Stimulated activated CD8-positive, alpha-beta memory T cell treated with anti-CD3 and anti-CD28 coated beads, Interleukin-4, amount 100 ng/mL, for 24 hours (primary cell): Measurements from ENCODE around the gene SYT2.
"Not testable (repeated sequence)": the region's sequence is repeated elsewhere in the genome, so short reads cannot be mapped to it uniquely, and the experiment has no call there.

Source experiments
- DNase-seq: peaks from one replicate; pipeline ENCODE4 v3.0.0-alpha.2; 2020; ENCODE audit warnings: low read depth

The SYT2 gene

GRCh38 chr1:202590975-202591411 is 119.3 kb downstream of the SYT2 start:
- no peak for DNase-seq

- no peak for DNase-seq
These were observed 120.1 kb downstream of the SYT2 start for GRCh38 chr1:202590126-202590525.

DNA sequence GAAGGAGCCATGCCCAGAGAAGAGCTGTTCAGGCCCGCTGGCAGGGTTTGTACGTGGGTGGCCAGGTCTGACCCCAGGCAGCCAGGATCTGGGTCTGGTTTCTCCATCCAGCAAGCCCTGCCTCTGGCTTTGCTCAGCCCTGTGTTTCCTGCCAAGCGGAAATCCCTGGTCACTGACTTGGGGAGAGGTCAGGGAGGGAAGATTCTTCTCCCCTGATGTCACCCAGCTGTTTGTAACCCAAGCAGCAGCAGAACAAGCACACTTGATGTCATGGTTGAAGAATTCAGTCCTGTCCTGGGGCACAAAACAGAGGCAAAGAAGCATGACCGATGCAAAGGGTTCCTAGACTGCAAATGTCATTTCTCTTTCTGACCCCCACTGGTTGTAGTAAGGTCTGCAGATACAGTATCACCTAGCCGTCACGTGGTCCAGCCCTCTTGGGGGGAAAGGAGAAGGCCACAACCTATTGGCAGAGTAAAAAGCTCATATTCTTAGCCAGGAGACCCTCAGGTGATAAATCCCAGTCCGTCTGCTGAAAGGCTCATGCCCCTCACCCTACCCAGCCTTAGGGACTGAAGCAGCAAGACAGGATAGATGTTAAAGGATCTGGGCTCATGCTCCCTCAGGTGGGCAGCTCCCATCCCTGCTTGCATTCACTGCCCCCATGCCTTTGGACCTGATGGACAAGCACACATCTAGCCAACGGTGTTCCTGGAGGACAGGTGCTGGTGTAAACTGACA is 120.9 kb downstream of the SYT2 start:
- no peak for DNase-seq

- no peak for DNase-seq
These were observed 121.6 kb downstream of the SYT2 start for GRCh38 chr1:202588503-202589189.

- no peak for DNase-seq
These were observed 122.3 kb downstream of the SYT2 start for GRCh38 chr1:202587859-202588485.

DNA sequence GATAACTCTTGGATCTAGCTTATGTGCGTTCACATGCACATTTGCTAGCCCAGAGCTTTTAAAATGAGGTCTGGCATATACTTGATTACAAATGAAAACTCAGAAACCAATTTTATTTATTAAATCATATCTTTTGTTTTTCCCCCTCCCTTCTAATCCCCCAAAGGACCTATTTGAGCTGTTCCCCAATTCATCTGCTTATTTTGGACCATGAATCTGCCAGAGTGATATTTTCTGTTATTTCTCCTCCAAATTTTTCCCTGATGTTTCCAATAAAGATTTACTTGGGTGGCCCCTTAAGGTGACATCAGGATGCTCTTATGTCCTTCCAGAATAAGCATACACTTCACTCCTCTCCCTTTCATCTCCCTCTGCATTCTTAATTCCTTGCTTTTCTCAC is 123.4 kb downstream of the SYT2 start:
- no peak for DNase-seq

DNA sequence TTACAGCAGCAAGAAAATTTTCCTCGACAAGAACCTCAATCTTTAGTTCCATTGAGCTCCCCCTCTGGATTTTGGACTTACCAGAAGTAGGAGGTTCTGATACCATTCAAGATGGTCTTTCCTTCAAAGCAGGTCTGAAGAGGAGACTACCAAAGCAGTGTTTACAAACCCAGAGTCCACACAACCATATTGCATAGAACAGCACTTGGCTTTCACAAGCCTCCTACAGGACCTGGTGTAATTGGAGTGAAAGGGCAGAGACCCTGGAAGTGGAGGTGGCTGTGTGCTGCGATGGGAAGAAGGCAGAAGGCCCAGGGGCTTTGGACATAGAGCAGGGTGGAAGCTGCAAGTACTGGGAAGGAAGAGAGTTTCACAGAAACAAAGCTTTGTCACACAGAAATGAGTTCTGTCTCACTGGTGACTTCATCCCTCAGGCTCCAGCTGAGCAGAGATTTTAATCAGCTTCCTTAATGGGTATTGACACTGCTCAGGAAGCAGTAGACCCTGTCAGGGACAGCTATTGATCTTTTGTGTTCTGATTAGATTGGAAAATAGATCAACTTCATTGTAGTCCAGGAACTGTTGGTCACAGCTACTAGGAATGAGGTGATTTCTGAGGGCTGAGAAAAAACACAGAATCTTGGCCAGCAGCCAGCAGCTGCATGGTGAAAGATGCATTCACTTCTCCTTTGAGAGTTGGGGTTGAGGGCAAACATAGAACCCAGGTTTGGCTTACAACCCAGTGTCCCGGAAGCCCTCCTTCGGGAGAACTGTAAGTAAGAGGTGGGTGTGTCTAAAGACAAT is 124.0 kb downstream of the SYT2 start:
- no peak for DNase-seq

DNA sequence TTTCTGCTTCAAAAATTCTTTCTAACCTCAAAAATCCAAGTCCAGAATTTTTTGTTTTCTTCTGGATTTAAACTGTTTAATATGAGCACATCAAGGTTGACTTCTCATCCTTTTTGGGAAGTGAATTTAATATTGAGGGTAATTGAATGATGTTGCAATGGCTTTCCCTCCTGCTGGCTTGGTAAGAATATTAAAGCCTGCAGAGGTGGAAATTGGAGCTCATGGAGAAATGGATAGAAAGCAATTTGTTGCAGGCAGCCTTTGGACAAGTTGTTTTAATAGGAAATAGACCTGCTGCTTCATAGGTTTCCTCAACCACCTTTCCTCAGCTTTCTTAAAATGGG is 124.7 kb downstream of the SYT2 start:
- DNase-seq, result no peak

DNA sequence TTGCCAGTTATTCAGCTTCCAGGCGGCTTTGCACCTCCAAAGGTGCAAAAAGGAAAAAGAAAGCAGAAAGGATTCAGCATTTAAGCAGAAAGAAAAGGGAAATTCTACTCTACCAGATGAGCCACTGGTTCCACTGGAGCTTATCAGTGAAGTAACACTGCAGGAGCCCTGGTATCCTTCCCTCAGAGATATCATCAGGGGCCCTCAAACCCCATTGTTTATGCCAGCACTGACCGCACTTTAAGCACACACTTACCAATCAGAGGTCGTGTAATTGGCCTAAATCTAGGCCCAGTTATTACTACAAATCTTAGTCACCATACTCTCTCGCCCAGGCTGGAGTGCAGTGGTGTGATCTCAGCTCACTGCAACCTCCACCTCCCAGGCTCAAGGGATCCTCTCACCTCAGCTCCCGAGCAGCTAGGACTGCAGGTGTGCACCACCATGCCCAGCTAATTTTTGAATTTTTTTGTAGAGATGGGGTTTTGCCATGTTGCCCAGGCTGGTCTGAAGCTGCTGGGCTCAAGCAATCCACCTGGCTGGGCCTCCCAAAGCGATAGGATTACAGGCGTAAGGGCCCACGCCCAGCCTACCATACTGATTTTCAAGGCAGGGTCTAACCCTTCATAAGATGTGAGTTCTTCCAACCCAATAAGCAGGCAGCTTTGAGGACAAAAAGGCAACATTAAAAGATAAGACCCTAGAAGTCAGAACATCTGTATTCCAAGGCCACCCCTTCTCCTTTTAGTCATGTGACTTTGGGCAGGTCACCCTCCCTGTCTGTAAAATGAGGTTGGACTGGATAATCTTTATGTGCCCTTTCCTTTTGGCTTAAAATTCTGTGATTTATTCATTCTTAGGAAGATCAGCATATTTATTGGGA is 125.3 kb downstream of the SYT2 start:
- no peak for DNase-seq

DNA sequence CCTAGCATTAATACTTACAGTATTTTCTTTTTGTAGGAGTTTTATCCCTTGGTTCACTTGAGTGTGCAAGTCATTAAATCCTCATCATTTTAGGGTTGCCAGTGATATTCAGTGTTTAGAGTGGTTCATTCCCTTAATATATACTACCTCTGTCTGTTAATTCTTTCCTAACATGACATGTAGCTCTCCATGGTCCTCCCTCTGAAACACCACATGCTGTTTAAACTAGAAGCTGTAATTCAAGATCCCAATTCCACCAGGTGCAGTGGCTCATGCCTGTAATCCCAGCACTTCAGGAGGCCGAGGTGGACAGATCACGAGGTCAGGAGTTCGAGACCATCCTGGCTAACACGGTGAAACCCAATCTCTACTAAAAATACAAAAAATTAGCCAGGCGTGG is 127.9 kb downstream of the SYT2 start:
- not testable (repeated sequence) for DNase-seq

- no peak for DNase-seq
These were observed 129.6 kb downstream of the SYT2 start for GRCh38 chr1:202580619-202581018.

GRCh38 chr1:202579806-202580205 is 130.4 kb downstream of the SYT2 start:
- DNase-seq, result no peak

- DNase-seq, result no peak
These were observed 131.7 kb downstream of the SYT2 start for GRCh38 chr1:202578565-202578964.

DNA sequence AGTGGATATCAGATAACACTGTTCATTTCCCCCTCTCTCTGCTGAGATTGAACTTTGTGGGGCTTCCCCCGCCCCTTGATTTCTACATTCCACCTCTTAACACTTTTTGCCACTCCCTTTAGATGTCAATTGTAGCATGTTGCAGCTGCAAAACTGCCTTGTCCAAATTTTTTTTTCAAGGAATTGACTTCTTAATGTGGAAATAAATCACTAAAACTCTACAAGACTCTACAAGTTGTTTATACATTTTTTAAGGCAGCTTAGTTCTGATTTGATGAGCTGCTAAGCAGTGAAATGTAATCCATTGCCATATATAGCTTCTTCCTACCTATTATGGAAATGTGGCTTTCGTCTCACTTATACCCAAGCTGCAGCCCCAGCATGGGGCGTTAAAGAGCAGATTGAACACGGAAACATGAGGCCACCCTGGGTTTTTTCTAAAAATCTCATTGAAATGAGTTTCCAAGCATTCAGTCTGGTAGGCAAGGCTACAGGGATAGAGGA is 132.2 kb downstream of the SYT2 start:
- DNase-seq, result no peak

DNA sequence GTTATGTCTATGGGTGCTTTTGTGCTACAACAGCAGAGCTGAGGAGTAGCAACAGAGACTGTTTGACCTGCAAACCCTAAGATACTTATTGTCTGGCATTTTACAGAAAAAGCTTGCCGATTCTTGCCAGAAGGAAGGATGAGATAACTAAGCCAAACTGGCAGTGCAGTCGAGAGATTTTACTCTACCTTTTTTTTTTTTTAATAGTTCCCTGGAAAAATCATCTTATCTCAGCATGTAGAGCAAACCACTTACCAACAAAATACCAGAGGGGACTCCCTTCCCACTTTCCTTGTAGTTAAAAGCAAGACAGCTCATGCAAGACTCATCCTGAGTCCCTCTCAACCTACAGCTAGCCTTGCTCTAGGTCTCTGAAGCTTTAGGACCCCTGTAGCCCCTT is 132.9 kb downstream of the SYT2 start:
- DNase-seq, result no peak

DNA sequence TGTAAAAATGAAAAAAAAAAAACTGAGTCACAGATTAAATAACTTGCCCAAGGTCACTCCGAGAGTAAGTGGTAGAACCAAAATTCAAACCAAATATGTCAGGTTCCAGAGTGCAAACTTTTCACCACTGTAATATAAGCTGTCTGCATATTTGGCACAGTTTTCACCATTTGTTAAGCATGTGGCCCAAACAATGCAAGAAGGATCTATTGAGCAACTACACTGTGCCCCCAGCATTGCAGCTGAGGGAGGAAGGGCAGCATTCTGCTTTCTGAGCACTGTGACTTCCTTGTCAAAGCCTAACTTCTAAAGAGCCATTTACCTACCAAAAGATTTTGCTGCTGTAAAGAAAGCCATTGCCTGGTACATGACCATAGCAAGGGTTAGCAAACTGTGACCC is 133.4 kb downstream of the SYT2 start:
- no peak for DNase-seq

DNA sequence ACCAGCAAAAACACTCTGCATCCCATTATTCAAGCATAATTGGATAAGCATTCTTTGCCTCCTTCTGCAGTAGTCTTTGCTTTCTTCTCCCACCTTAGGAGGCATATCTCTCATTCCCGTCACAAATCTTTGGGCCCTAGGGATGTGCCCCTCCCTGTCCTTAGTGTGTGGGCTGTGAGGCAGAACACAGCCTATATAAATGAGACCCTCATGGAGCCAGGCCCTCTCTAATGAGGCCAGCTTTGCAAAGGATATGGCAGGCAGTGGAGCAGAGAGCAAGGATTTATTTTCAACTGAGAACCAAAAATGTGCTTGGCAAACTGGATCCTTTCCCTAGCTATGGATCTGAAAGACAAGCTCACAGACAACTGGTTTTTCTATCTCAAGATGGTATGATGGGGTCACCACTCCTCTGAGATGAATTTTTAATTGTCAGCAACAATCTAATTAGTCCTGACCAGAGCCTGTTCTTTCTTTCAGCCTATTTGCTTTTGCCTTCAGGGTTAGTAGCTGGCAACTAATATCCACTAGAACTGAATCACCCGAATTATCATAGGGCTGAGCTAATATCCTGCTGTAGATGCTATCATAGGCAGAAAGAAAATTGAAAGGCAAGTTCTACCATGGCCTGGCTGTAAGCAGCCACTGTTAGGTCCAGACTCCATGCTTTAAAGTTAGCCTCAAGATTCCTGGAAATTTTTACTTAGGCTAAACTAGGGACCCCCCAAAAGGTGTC is 134.2 kb downstream of the SYT2 start:
- DNase-seq, result no peak

DNA sequence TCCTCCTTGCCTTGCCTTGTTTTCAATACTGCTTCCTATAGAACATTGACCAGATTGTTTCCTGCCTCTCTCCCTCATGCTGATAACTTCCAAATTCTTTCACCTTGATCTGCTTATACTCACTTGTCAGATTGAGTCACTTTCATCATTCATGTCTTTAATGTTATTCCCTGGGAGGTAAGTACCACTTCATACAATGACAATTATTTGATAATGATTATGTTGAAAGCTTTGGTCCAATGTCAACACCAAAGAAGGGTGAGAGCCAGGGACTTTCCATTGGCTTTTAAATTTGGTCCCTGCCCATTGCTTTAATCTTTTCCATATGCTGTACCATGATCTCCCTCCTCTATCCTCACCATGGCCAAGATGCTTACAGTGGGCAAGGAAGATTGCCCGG is 137.4 kb downstream of the SYT2 start:
- DNase-seq, result no peak

DNA sequence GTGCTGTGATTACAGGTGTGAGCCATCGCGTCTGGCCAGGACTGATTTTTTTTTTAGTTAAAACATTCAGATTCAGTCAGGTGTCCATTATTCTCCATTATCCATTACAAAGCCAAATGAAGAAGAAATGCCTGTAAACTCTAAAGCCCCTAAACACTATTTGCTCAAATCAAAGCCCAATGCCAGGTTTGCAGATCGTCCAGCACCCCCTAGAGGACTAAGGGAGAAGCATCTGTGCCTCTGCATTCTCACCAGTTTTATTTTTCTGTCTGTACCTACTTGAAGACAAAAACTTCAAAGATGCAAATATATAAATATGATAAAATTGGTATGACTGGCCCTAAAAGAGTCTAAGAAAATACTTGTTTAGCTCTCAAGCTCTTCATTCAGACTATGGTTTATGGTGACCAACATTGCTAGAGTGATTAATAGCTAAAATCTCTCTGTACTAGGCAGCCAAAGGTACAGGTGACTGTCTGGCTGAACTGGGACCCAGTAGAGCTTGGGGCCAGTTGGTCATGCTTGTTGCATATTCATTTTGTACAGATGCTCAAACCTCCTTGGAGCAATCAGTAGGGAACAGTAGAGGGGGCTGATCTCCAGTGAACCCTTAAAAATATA is 138.4 kb downstream of the SYT2 start:
- DNase-seq, result no peak
